NCI-H1930 (cell line): ENCODE data around the gene FAM89A.
"Not testable (repeated sequence)": the region's sequence is repeated elsewhere in the genome, so short reads cannot be mapped to it uniquely, and the experiment has no call there.

ENCODE experiments used
- DNase-seq, 2 experiments: peaks; one replicate each; lab custom pipeline; 2025; lab: John Stamatoyannopoulos, UW

Gene FAM89A

GRCh38 chr1:230987448-230987847 lies 52.6 kb downstream of the FAM89A start:
- DNase-seq = no peak

- no peak for DNase-seq
Observed at GRCh38 chr1:230986976-230987375, 53.1 kb downstream of the FAM89A start.

- DNase-seq = no peak
Observed at GRCh38 chr1:230985711-230986110, 54.3 kb downstream of the FAM89A start.

- not testable (repeated sequence) for DNase-seq
Observed at GRCh38 chr1:230984622-230985515, 55.2 kb downstream of the FAM89A start.

- no peak for DNase-seq
Observed at GRCh38 chr1:230983811-230984210, 56.2 kb downstream of the FAM89A start.

- DNase-seq = no peak
Observed at GRCh38 chr1:230982696-230983095, 57.4 kb downstream of the FAM89A start.

- DNase-seq = no peak
Observed at GRCh38 chr1:230979952-230980351, 60.1 kb downstream of the FAM89A start.

- no peak for DNase-seq
Observed at GRCh38 chr1:230979389-230979716, 60.7 kb downstream of the FAM89A start.

GRCh38 chr1:230978491-230979388 lies 61.3 kb downstream of the FAM89A start, which contains the start of the genes ARV1 and TTC13:
Gene ARV1, plus strand, starts transcription at chr1:230979094. Its CDS starts 12 bp downstream, at chr1:230979106.
Gene TTC13, minus strand, starts transcription at chr1:230978861. Its CDS starts 31 bp downstream, at chr1:230978830.
- DNase-seq = peak; percentile 97 to 98

GRCh38 chr1:230977761-230978490 lies 62.1 kb downstream of the FAM89A start:
- peak; percentile 10 to 32 for DNase-seq

GRCh38 chr1:230976825-230977747 lies 63.0 kb downstream of the FAM89A start:
- DNase-seq = no peak

GRCh38 chr1:230976360-230976759 lies 63.7 kb downstream of the FAM89A start:
- DNase-seq = no peak

- DNase-seq = no peak
Observed at GRCh38 chr1:230975636-230976035, 64.4 kb downstream of the FAM89A start.

GRCh38 chr1:230972855-230973271 lies 67.2 kb downstream of the FAM89A start:
- no peak for DNase-seq

- no peak for DNase-seq
Observed at GRCh38 chr1:230971771-230972170, 68.3 kb downstream of the FAM89A start.

- DNase-seq = no peak
Observed at GRCh38 chr1:230970432-230970831, 69.6 kb downstream of the FAM89A start.
